HG03108 (cell line): ENCODE measurements around the gene PLEKHG1.
A peak's percentile ranks its signal among the peaks of the same experiment; 100 is the strongest.

Experiments used
- ATAC-seq: cut with Tn5 transposase; IDR thresholded peaks from one replicate; pipeline ENCODE4 v1.9.1; 2021; ENCODE audit warnings: moderate library complexity; ENCODE audit not compliant: unreplicated experiment

PLEKHG1 gene

DNA sequence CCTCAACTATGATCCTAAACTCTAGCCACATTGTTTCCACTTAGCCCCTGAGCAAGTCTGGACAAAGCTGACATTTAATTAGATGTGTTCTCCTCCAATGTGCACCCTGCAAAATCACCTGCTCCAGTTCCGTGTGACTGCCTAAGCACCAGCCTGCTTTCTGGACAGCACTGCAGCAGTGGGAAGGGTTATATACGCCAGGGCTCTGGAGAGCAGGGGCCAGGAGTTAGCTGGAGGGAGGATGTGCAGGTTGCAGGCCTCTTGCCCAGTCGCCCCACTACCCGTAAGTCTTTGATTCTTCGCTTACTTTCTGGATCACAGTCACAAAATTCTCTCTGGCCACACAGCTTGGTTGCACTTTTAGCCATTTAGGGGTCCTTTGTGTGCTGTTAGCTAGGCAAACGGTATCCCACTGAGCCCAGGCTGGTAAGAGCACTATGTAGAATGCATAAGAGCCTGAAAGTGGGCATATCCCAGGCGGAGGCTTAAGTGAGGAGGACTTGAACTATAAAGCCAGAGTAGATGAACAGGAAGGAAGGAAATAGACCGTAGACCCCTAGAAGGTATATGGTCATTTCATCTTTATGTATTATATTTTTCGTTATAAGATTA, 10.7 kb upstream of the PLEKHG1 start:
- no peak for ATAC-seq

GRCh38 chr6:150589852-150590251, 9.8 kb upstream of the PLEKHG1 start:
- no peak for ATAC-seq

DNA sequence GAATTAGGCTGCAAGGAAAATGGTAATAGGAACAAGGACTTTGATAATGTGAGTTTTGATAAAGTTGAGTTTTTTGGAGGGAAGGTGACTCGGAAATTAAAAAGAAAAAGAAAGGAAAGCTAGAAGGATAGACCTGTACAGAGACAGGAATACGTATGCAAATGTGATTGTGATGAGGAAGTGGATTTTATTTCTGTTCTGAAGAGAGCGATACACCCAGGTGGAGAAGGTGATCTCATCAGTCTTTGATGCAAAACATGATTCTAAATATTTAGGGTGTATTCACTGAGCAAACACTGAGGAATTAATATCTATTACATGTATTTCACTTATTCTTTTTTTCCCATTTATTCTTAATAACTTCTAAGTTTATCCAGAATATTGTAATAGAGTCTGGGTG, 9.2 kb upstream of the PLEKHG1 start:
- no peak for ATAC-seq

DNA sequence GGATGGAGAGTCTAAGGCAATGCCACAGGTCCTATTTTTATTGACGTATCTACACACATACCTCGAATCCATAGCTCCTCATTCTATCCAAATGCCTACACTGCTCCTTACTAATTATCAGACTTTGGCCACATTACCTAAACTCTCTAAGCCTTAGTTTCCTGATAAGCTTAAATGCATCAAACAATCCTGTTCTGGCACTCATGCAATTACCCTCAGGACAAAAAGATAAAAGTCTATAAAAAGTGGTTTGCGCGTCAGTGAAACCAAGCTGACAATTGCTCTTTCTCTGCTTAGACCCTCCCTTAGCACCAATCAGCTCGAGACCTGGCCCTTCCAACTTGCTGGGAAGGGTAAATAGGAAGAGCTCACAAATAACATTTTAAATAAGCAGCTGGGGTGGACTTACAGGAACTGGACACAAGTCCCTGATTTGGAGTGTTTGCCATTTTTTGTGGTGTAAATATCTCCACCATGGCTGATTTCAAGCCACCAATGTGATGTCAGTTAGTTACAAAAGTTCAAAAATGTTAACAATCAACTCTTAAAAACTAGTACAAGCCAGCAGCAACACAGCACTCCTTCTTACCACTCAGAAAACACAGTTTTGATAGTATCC, 7.2 kb upstream of the PLEKHG1 start:
- no peak for ATAC-seq

GRCh38 chr6:150593119-150593518, 6.6 kb upstream of the PLEKHG1 start:
- no peak for ATAC-seq

- no peak for ATAC-seq
These were observed 3.2 kb upstream of the PLEKHG1 start for GRCh38 chr6:150596439-150596838.

DNA sequence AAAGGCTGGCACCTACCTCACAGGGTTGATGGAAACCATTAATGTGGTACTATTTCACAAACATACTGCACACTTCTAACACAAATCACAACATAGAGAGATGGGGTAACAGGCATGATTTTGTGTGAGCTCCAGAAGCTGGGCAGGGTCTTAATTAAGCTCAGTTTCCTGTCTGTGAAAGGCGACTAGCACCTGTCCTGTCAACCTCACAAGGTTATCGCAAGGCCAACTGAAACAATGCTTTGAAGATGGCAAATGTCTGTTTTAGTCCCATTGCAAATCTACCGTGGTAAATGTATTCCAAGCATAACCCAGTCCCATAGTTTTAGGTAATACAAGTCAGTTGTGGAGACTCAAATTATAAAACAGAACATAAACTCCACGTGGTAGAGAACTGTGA, 1.3 kb upstream of the PLEKHG1 start:
- no peak for ATAC-seq

GRCh38 chr6:150598858-150599198, 857 bp upstream of the PLEKHG1 start:
- no peak for ATAC-seq

DNA sequence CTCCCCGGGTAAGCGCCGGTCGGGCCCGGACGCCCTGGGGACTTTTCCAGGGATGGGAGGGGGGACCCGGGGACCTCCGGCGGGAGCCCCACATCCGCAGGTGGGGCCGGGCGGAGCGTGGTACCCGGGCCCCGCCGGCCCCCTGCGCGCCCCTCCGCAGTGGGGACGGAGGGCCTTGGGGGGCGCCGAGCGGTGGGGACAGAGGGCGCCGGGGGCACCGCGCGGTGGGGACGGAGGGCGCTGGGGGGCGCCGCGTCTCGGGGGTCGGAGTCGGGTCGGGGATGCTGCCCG, 270 bp downstream of the PLEKHG1 start:
- no peak for ATAC-seq

DNA sequence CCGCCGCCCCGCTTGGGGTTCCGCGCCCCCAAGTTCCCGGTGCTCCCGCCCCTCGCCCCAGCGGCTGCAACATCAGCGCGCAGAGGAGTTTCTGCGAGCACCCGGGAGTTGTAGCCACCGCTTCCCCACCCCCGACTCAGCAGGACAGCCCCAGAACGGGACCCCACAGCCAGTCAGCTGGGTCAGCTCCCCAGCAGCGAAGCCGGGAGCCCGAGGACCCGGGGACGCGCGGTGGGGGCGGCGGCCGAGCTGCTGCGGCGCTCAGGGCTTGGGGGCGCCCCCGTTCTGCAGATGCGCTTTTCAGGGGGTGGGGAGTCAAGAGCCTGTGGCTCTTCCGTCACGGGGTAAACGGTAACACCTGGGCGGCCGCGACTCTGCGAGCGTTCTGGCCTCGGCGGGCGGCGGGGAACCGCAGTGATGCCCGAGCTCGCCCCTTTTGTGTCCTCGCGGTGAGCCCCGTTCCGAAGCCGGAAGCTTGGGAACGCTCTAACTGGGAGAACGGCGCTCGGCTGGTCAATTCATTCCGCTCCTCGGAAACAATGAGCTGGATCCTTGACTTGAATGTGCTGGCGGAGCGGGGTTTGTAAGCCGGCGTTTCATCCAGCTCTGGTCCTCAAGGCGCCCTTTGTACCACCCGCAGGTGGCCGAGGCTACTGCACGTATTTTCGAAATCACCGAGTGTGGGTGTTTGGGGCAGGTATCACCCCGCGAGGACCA, 774 bp downstream of the PLEKHG1 start:
- peak; percentile 68 for ATAC-seq

- no peak for ATAC-seq
These were observed 1.8 kb downstream of the PLEKHG1 start for GRCh38 chr6:150601439-150601838.

GRCh38 chr6:150603176-150603575, 3.5 kb downstream of the PLEKHG1 start:
- no peak for ATAC-seq

- ATAC-seq: no peak
These were observed 4.8 kb downstream of the PLEKHG1 start for GRCh38 chr6:150604467-150604866.

DNA sequence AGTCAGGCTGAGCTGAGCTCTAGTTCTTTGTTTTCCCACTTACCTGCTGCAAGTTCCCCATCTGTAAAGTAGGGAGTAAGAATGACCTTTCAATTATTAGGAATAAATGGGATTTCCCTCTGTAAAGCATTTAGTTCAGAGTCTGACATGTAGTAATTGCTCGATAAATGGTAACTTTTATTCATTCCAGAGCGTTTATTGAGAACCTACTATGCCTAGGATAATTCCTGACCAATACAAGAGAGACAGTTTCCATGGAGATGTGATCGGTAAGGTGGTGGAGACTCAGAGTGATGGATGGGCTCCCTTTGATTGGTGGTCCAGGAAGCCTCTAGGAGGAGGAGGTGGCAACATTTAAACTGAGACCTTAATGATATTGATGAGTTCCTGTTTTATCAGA, 5.6 kb downstream of the PLEKHG1 start:
- ATAC-seq: no peak

DNA sequence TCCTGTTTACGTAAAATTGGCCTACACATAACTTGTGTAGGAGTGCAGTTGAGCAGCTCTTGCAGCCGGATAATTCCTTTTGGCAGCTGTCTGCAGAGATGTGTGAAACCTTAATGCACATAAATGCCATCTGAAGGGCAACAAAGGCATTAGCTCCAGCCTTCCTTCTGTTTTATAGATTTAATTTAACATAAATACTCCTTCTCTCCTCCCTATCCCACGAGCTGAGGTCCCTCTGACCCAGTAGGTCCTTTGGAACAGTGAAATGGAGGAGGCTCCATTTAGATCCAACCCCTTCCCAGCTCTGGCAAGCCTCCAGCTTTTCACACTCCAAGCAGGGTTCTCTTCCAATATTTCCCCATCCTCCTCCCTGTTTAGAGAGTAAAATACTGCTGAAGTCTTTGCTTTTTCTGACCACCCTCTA, 6.5 kb downstream of the PLEKHG1 start:
- no peak for ATAC-seq

DNA sequence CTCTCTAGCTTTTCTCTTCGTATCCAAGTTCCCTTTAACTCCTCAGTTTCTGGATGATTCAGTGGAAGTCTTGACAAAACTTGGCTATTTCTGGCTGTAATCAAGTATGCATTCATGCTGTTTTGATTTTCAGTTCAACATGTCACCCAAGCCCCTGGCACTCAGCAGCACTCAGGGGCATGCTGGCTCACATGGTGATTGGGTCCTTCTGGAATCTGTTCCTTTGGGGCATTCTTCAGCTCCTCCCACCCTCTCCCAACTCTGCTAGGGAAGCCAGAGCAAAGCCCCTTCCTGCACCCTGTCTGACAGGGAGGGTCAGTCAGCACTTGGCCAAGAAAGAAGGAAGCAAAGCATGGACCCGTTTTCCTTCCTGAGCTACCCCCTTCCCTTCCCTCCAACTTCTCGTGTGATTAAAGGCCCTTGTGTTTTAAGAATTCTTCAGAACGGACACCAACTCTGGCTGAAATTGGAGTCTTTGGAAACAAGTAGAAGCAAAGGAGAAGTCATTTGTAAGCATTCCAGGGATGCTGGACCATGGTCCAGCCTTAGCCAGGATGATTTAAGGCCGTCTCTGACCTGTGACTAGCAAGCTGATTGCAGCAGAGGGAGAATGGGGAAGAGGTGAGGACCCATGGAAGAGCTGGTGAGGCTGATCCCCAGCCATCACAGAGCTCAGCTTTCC, 7.1 kb downstream of the PLEKHG1 start:
- ATAC-seq: no peak

DNA sequence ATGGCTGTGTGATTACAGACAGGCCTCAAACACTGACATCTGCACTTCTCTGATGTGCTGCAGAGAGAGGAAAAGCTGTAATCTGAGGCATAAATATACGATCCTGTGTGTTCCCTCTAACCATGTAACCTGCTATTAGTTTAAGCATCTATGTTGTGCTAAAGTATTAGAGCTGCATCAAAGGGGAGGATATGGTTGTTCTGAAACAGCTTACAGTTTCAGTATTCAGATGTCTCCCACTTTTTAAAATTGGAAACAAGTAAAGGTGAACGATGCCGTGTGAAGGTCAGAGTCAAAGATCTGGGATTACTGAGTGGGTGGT, 7.6 kb downstream of the PLEKHG1 start:
- no peak for ATAC-seq

- ATAC-seq: no peak
These were observed 10.9 kb downstream of the PLEKHG1 start for GRCh38 chr6:150610584-150610983.

DNA sequence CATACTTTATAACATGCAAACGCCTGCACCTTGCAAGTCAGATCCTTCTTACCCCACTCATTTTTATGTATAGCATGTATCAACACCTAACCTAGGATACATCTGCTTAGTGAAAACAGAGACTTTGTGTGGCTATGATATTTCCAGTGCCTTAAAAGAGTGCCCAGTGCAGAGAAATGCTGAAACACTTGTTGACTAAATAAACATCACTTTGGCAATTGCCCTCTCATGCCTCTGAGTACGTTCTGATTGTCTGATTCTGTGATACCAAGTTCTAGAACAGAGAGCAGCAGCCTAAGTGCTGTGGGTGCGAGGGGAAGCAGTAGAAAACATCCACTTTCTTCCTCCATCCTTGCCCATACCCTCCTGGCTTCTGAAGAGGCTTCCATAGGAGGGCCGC, 13.6 kb downstream of the PLEKHG1 start:
- ATAC-seq: no peak

DNA sequence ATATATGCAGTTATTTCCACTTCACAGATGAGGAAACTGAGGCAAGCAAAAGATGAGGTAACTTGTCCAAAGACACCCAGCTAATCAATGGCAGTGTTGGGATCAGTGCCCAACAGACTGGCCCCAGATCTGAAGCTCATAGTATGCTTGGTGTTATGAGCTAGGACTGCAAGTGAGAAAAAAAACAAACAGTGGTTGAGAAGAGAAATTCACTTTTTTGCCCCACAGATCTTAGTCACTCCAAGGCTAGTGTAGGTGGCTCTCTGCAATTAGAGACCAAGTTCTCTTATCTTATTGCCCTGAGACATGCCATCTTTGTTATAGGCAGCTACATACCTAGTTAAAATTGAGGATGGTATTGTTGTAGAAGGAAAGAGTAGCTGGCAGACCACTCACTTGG, 16.3 kb downstream of the PLEKHG1 start:
- ATAC-seq: no peak

DNA sequence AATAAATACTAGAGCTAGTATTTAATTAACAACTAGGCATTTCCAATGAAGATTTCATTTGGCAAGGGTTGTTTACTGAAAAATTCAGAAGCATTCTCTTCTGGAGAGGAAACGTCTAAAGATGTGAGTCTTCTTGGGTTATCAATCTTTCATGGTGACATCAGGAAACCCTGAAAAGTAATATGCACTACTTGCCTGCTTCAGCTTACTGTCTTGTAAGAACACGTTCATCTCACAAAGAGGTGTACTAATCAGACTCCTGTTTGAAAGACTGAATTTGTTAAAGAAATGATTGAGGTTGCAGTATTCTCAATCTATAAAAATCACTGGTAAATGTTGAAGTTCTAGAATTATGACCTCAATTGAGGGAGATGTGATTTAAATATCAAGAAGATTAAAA, 16.9 kb downstream of the PLEKHG1 start:
- no peak for ATAC-seq

GRCh38 chr6:150617062-150617461, 17.4 kb downstream of the PLEKHG1 start:
- no peak for ATAC-seq
